Endothelial cell of umbilical vein (primary cell): ENCODE data around the gene SH3GL1. TPM values are rescaled to one million over a fixed set of nuclear protein-coding genes. Genes with fewer than 3 reads are reported as not detected.

Experiments
- BruUV-seq: library from RNA; stranded (reverse); fragments of 400-500 nt; replicated peaks from 2 replicates; lab custom pipeline; 2021; lab: Mats Ljungman, UMichigan
- CTCF ChIA-PET: fragments of 300-600, 350-600 bp; sonication (Branson Sonifier 250); formaldehyde crosslinking; loops from one replicate; lab custom pipeline; 2021; ENCODE audit warnings: antibody characterized with exemption, inconsistent platforms; lab: Charles Lee
- POLR2A ChIA-PET: fragments of 300-600, 350-600 bp; sonication (Branson Sonifier 250); formaldehyde crosslinking; loops from one replicate; lab custom pipeline; 2021; ENCODE audit warnings: antibody characterized with exemption, inconsistent platforms; lab: Charles Lee
- DNase-seq: peaks from one replicate; pipeline ENCODE4 v3.0.0-alpha.2; 2011; ENCODE audit warnings: low read depth, low spot score
- FAIRE-seq: peaks from 2 replicates; lab custom pipeline; 2011; peaks lifted over from hg19 to GRCh38; lab: Jason Lieb, UNC
- H2AFZ ChIP-seq: 2 replicates; pipeline ENCODE4 v1.6.0; 2012; ENCODE audit warnings: low read depth, low read length, control low read depth, inconsistent platforms
- H3K27ac ChIP-seq: 2 replicates; pipeline ENCODE4 v1.5.1; 2011; ENCODE audit warnings: low read depth, mild to moderate bottlenecking, control low read depth, low read length, moderate library complexity; ENCODE audit not compliant: insufficient read depth
- H3K27me3 ChIP-seq, 2 experiments: 2 replicates each; pipeline versions ENCODE4 v1.6.0 to v1.6.1; 2011; ENCODE audit warnings: low read length in 2 of 2, mixed read lengths in 1 of 2; ENCODE audit not compliant: control insufficient read depth in 2 of 2, insufficient read depth in 2 of 2
- H3K36me3 ChIP-seq, 2 experiments: 2 replicates in 1 of 2; 3 replicates in 1 of 2; pipeline ENCODE4 v1.5.1; 2011; ENCODE audit warnings: low read length in 2 of 2, mild to moderate bottlenecking in 1 of 2, moderate library complexity in 1 of 2; ENCODE audit not compliant: control insufficient read depth in 2 of 2, insufficient read depth in 2 of 2; ENCODE audit errors: extremely low read depth in 1 of 2
- H3K4me1 ChIP-seq: 3 replicates; pipeline ENCODE4 v1.5.1; 2011; ENCODE audit warnings: mild to moderate bottlenecking, low read length; ENCODE audit not compliant: control insufficient read depth, insufficient read depth; ENCODE audit errors: extremely low read depth
- H3K4me2 ChIP-seq: 2 replicates; pipeline ENCODE4 v1.6.1; 2011; ENCODE audit warnings: low read length, control low read depth, mixed read lengths; ENCODE audit not compliant: insufficient read depth
- H3K4me3 ChIP-seq, 3 experiments: fragments of 200-600 bp in 1 of 3; sonication (generic), shearing (Covaris generic) in 1 of 3; replicated peaks in 1 of 3; 2 replicates each; pipeline ENCODE4 v1.5.1; 2011 to 2016; ENCODE audit warnings: control low read depth in 3 of 3, low read length in 3 of 3, mild to moderate bottlenecking in 2 of 3, inconsistent platforms in 1 of 3, low read depth in 1 of 3, moderate library complexity in 1 of 3; ENCODE audit not compliant: insufficient read depth in 1 of 3
- H3K79me2 ChIP-seq: 2 replicates; pipeline ENCODE4 v1.6.0; 2012; ENCODE audit warnings: low read length, inconsistent platforms; ENCODE audit not compliant: control insufficient read depth, insufficient read depth
- H3K9ac ChIP-seq: replicated peaks from 2 replicates; pipeline ENCODE3; 2011; ENCODE audit warnings: low read length, control low read depth; ENCODE audit not compliant: insufficient read depth; ENCODE audit errors: extremely low read depth
- H3K9me1 ChIP-seq: replicated peaks from 3 replicates; pipeline ENCODE4 v1.6.0; 2011; ENCODE audit warnings: mild to moderate bottlenecking, low read length; ENCODE audit not compliant: control insufficient read depth, insufficient read depth; ENCODE audit errors: extremely low read depth
- H3K9me3 ChIP-seq: replicated peaks from 2 replicates; pipeline ENCODE4 v1.5.1; 2012; ENCODE audit warnings: low read length, inconsistent platforms; ENCODE audit not compliant: control insufficient read depth, insufficient read depth
- H4K20me1 ChIP-seq: replicated peaks from 2 replicates; pipeline ENCODE3; 2011; ENCODE audit warnings: mild to moderate bottlenecking, low read length; ENCODE audit not compliant: control insufficient read depth, insufficient read depth; ENCODE audit errors: extremely low read depth
- EZH2 ChIP-seq: IDR thresholded peaks from 2 replicates; pipeline ENCODE4 v1.6.1; 2012; ENCODE audit warnings: borderline replicate concordance, low read depth, mild to moderate bottlenecking, moderate library complexity, low read length, inconsistent platforms; ENCODE audit not compliant: severe bottlenecking
- FOS ChIP-seq: IDR thresholded peaks from 2 replicates; pipeline ENCODE4 v1.6.1; 2011; ENCODE audit warnings: mild to moderate bottlenecking, low read length, moderate library complexity, borderline replicate concordance; ENCODE audit not compliant: insufficient read depth
- GATA2 ChIP-seq: IDR thresholded peaks from 2 replicates; pipeline ENCODE4 v1.7.0; 2011; ENCODE audit warnings: low read depth, mild to moderate bottlenecking, moderate library complexity, mixed read lengths, low read length; ENCODE audit not compliant: insufficient read length, insufficient read depth
- JUN ChIP-seq: IDR thresholded peaks from 2 replicates; pipeline ENCODE4 v1.6.1; 2011; ENCODE audit warnings: borderline replicate concordance, low read depth; ENCODE audit not compliant: insufficient read length, insufficient read depth
- MYC ChIP-seq: IDR thresholded peaks from one replicate; pipeline ENCODE4 v1.6.1; 2011; ENCODE audit warnings: mild to moderate bottlenecking, low read depth, low read length
- POLR2A ChIP-seq: IDR thresholded peaks from 2 replicates; pipeline ENCODE4 v1.6.1; 2012; ENCODE audit warnings: low read depth, mild to moderate bottlenecking, control low read depth, low read length
- POLR2AphosphoS5 ChIP-seq: IDR thresholded peaks from 2 replicates; pipeline ENCODE4 v1.6.1; 2012; ENCODE audit warnings: low read depth, mild to moderate bottlenecking, control low read depth, low read length, moderate library complexity; ENCODE audit not compliant: insufficient read depth
- dilution Hi-C: fragments of 300-500 bp; cut with MboI; formaldehyde crosslinking; loops from one replicate; pipeline ENCODE4 v1.15.0; 2019; ENCODE audit warnings: low sequenced_read_pairs; ENCODE audit not compliant: extremely low pct_ligation_motif_present
- intact Hi-C: fragments of 100-400 bp; cut with micrococcal nuclease; formaldehyde crosslinking; loops from one replicate; pipeline ENCODE4 v1.10.0; 2022
- polyA plus RNA-seq, 4 experiments: library from polyadenylated mRNA; depleted of rRNA in 3 of 4; stranded (reverse) in 3 of 4; unstranded in 1 of 4; fragments of >200 nt; gene quantifications; 2 replicates each; pipeline versions ENCODE4 v1.2.1 to v1.2.3, GENCODE V29; 2011 to 2012; ENCODE audit warnings: missing spikeins in 1 of 4
- total RNA-seq: library from RNA; stranded (reverse); gene quantifications from 2 replicates; pipeline ENCODE4 v1.2.3, GENCODE V29; 2021
- TF ChIP-seq, protein P1 (sequence below): IDR thresholded peaks from 2 replicates; pipeline ENCODE4 v1.6.1; 2011; ENCODE audit not compliant: insufficient read depth, insufficient read length
- TF ChIP-seq, protein P2 (sequence below), 2 donors: IDR thresholded peaks; 1 replicate in 1 of 2; 2 replicates in 1 of 2; pipeline ENCODE4 v1.5.1; 2011; ENCODE audit warnings: low read length in 2 of 2, mild to moderate bottlenecking in 2 of 2, moderate library complexity in 2 of 2, control low read depth in 1 of 2, inconsistent platforms in 1 of 2, low read depth in 1 of 2; ENCODE audit not compliant: insufficient read depth in 1 of 2; ENCODE audit errors: extremely low read depth in 1 of 2

The SH3GL1 gene
- total and polyA plus RNA-seq, 2 donors (not counting 3 experiments of a cell fraction or from before 2014, with no cell fraction given): 143 to 145 TPM

DNA sequence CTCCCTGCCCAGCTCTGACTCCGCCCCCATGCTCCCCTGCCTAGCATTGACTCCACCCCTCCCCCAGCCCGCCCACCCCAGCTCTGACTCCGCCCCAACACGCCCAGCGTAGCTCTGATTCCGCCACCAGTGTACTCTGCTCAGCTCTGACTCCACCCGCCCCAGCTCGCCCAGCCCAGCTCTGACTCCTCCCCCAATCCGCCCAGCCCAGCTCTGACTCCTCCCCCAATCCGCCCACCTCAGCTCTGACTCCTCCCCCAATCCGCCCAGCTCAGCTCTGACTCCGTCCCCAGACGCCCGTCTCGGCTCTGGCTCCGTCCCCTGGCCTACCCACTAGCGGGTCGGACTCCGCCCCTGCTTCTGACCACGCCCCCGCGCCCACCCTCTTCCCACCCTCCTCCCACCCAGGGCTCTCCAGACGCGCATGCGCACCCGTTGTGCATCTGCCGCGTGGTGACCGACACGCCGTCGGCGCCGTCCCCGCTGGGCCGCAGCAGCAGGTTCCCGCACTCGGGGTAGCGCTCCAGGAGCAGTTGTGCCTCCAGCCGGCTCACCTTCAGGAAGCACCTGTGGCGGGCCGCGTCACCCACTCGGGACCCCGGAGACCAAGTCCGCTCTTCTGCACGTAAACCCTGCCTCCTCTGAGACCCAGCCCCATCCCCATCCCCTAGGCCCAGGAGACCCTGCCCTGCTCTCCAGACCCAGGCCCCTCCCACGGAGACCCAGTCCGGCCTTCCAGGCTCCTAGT, 71.9 kb downstream of the SH3GL1 start:
- no peak for TF ChIP-seq EZH2
- TF ChIP-seq JUN: no peak
- TF ChIP-seq POLR2A: peak; percentile 48
- TF ChIP-seq FOS: no peak
- TF ChIP-seq, protein P1, sequence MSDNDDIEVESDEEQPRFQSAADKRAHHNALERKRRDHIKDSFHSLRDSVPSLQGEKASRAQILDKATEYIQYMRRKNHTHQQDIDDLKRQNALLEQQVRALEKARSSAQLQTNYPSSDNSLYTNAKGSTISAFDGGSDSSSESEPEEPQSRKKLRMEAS: peak; percentile 80
- TF ChIP-seq MYC: peak; percentile 74
- no peak for TF ChIP-seq GATA2
- TF ChIP-seq, protein P2, sequence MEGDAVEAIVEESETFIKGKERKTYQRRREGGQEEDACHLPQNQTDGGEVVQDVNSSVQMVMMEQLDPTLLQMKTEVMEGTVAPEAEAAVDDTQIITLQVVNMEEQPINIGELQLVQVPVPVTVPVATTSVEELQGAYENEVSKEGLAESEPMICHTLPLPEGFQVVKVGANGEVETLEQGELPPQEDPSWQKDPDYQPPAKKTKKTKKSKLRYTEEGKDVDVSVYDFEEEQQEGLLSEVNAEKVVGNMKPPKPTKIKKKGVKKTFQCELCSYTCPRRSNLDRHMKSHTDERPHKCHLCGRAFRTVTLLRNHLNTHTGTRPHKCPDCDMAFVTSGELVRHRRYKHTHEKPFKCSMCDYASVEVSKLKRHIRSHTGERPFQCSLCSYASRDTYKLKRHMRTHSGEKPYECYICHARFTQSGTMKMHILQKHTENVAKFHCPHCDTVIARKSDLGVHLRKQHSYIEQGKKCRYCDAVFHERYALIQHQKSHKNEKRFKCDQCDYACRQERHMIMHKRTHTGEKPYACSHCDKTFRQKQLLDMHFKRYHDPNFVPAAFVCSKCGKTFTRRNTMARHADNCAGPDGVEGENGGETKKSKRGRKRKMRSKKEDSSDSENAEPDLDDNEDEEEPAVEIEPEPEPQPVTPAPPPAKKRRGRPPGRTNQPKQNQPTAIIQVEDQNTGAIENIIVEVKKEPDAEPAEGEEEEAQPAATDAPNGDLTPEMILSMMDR (IDR thresholded peaks at IDR 0.05; ENCODE audit: extremely low read depth in 1 of 2, insufficient read depth in 1 of 2, low read depth in 1 of 2, low read length in 2 of 2): no peak
- peak; percentile 15 for TF ChIP-seq POLR2AphosphoS5
- peak overlapping the region in 2 of 3 experiments; percentile 2 to 24 for H3K4me3 ChIP-seq
- POLR2A ChIA-PET: interaction anchor here (0.6 to 1.1 kb wide), 2 partner anchors 14 to 42 kb away, joined by 3 to 6 read pairs; partner anchors contain the start of gene MPND
- dilution Hi-C loops: no loop called here
- CTCF ChIA-PET: interaction anchor here (0.6 to 0.8 kb wide), 2 partner anchors 61 to 81 kb away, joined by 3 to 4 read pairs; partner anchors contain the start of gene YJU2
- no peaks in the 10 kb centered on the region for H3K9me1 ChIP-seq
- H3K36me3 ChIP-seq: no peaks in the 10 kb centered on the region
- DNase-seq (peak; percentile 82), FAIRE-seq (peak; percentile 96)
- H4K20me1 ChIP-seq: no peaks in the 10 kb centered on the region
- no peaks in the 10 kb centered on the region for H3K27me3 ChIP-seq
- H3K79me2 ChIP-seq: no peaks in the 10 kb centered on the region
- no TSS peak for BruUV-seq
- H3K9ac ChIP-seq: no peak overlapping the region
- H3K27ac ChIP-seq: no peak overlapping the region
- no peaks in the 10 kb centered on the region for H3K9me3 ChIP-seq
- intact Hi-C loops: loop anchor here (1.0 kb wide), 1 partner anchor 15 kb away; the partner anchor contains the start of gene MPND
- H3K4me2 ChIP-seq: peak overlapping the region; percentile 48
- peaks cover 3% of the 10 kb centered on the region for H3K4me1 ChIP-seq
- H2AFZ ChIP-seq: peak overlapping the region; percentile 44
